Nasal cavity respiratory epithelium epithelial cell of viscerocranial mucosa (primary cell): Measurements from ENCODE around the gene CCDC28A. TPM values are rescaled to one million over a fixed set of nuclear protein-coding genes. Genes with fewer than 3 reads are reported as not detected.

Experiments used
- total RNA-seq: library from RNA; depleted of rRNA; stranded (reverse); fragments of >200 nt; gene quantifications from 2 replicates; pipeline ENCODE4 v1.2.3, GENCODE V29; 2014

CCDC28A gene
- total RNA-seq = 12.0 and 13.5 TPM in 2 replicates

DNA sequence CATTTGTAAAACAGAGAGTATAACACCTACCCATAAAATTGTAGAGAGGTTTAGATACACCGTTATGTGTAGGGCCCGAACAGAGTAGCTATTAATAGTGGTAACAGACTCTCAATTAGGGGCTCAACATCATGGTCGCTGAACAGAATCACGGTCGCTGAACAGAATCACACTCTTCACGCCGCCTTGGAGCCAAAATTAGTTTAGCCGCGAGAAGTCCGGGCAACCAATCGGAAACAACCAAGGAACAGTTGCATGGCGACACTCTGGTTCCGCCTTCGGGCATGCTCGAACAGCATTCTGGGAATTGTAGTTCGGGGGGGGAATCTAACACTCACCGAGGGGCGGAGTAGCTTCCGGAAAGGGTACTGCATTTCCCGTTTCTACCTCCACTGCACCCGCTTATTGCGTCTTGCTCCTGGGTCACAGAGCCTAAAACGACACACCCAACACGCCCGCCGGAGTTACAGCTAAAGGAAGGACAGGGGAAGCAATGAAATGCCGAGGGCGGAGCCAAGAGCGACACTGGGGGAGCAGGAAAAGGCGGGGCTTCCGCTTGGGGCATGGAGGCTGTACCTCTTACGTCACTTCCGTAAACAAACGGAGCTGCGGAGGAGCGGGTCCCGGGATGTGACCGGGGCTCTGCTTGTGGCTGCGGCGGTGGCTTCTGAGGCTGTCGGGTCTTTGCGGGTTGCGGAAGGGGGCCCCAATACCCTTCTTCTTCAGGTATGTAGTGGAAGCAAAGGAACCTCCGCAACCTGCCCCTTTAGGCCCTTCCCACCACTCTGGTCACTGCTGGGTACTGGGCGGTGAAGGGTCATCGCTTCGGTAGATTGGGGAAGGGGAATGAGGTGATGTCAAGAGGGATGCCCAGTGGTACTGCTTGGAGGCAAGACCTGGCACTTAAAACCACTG lies at the start of gene CCDC28A:
Gene CCDC28A, plus strand, starts transcription at position 593 of the 915 bp plus-strand sequence. CDS start 2,352 bp downstream, outside the sequence.

DNA sequence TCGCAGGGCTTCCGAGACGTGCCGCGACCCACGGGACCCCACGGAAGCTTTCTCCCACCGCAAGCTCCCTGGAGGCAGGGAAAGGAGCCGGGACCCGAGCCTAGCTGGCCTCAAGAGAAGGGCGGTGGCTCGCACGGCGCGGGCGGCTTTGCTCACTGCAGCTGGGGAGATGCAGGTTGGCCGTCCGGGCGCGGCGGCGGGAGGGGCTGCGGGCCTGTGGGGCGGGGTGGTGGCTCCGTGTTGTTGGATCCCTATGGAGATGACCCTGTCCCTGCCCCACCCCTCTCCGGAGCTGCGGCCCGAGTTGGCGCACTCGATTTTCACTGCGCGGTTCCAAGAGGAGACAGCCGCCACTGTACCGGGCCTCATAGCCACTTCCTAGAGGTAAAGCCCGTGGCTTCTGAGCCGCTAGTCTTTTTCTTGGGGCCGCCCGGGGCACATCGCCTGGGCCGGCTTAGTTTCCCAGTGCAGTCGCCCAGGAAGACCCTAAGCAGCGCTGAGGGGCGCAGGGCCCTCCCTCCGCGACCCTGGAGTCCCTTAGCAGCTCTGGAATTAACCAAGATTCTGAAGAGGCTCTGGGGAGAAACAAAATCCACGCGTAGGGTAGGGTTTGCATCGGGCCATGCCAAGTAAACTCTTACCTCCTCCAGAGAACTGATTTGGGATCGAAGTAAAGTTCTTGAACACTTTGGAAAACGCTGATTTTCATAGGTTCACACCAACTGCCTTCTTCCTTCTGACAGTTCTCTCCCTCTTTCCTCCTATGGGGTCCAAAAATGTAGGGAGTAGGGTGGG lies 22.4 kb downstream of the CCDC28A start, which contains the start of gene ECT2L:
Gene ECT2L, plus strand, starts transcription at position 279 of the 795 bp plus-strand sequence. CDS start 17,188 bp downstream, outside the sequence.

Other genes with a start within 250 kb of the CCDC28A start
- gene ECT2L, start 22.3 kb downstream of the CCDC28A start, total RNA-seq = 0.07 and 0.34 TPM in 2 replicates
- gene REPS1, start 214.5 kb downstream of the CCDC28A start, total RNA-seq = 47.8 and 56.1 TPM in 2 replicates